GM12891 (cell line): ENCODE data around the gene MTAP.

ENCODE experiments used
- PAX5 ChIP-seq: IDR thresholded peaks from 2 replicates; pipeline ENCODE4 v1.6.1; 2011; ENCODE audit warnings: low read length, moderate library complexity, mild to moderate bottlenecking; ENCODE audit not compliant: insufficient read depth, severe bottlenecking
- POLR2A ChIP-seq: IDR thresholded peaks from 2 replicates; pipeline ENCODE4 v1.6.1; 2011; ENCODE audit warnings: low read depth, low read length, control low read depth
- POLR2AphosphoS5 ChIP-seq: IDR thresholded peaks from 2 replicates; pipeline ENCODE4 v1.6.1; 2011; ENCODE audit warnings: low read depth, low read length, control low read depth
- POU2F2 ChIP-seq: IDR thresholded peaks from 2 replicates; pipeline ENCODE4 v1.6.1; 2011; ENCODE audit warnings: low read depth, mild to moderate bottlenecking, control low read depth, low read length, moderate library complexity
- SPI1 ChIP-seq: IDR thresholded peaks from 2 replicates; pipeline ENCODE4 v1.6.1; 2011; ENCODE audit warnings: low read depth, low read length, control low read depth
- TAF1 ChIP-seq: IDR thresholded peaks from 2 replicates; pipeline ENCODE4 v1.6.1; 2011; ENCODE audit warnings: low read depth, low read length, control low read depth

GRCh38 chr9:21966140-21966851, 163.9 kb downstream of the MTAP start:
- TF ChIP-seq POLR2A: no peak
- TF ChIP-seq SPI1: no peak
- TF ChIP-seq TAF1: no peak
- no peak for TF ChIP-seq POLR2AphosphoS5
- no peak for TF ChIP-seq POU2F2
- TF ChIP-seq PAX5: no peak
